ENCODE data around the gene CD109.

- TF ChIP-seq POLR2A (IDR thresholded peaks at IDR 0.05): no peak
- no peak for TF ChIP-seq CTCF (IDR thresholded peaks at IDR 0.05)
- TF ChIP-seq POLR2AphosphoS5 (IDR thresholded peaks at IDR 0.05): no peak
- no peak for TF ChIP-seq EP300 (IDR thresholded peaks at IDR 0.05)
Observed at GRCh38 chr6:73832313-73832712, 136.3 kb downstream of the CD109 start.

All from gastroesophageal sphincter (tissue), 3 donors.